Measurements from ENCODE around the gene GPHN. TPM values are rescaled to one million over a fixed set of nuclear protein-coding genes. Genes with fewer than 3 reads are reported as not detected.

The GPHN gene
- total RNA-seq, 1 donor from 2014 or later: 12.4 TPM

DNA sequence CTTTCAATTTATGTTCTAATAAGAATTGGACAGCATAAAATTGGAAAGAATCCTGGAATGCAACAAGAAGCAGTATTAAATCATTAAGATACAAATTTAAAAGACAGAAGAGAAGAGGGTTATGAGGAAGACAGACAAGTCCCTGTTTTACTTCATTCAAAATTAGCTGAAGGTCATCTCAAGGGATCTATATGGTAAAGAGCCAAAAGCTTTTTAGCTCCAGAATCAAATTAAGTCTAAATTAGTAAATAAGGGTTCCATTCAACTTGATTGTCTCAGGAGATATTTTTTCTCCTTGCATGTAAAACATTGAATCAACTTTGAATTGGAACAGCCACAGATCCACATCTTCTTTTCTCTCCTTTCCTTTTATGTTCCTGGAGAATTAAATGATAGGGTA, 14.2 kb upstream of the GPHN start:
- Mint-ChIP-seq H3K36me3 (ENCODE audit: low read depth) (no peaks in the 10 kb centered on the region), H3K4me1 (ENCODE audit: low read depth) (peaks cover 13% of the 10 kb centered on the region), H3K4me3 (ENCODE audit: unreplicated experiment) (no peak overlapping the region), H3K27me3 (ENCODE audit: low read depth) (no peaks in the 10 kb centered on the region), H3K27ac (ENCODE audit: unreplicated experiment) (no peak overlapping the region), H3K9me3 (ENCODE audit: low read depth) (no peaks in the 10 kb centered on the region)
- no peak for DNase-seq (ENCODE audit: low spot score)
- TF ChIP-seq, protein P1, sequence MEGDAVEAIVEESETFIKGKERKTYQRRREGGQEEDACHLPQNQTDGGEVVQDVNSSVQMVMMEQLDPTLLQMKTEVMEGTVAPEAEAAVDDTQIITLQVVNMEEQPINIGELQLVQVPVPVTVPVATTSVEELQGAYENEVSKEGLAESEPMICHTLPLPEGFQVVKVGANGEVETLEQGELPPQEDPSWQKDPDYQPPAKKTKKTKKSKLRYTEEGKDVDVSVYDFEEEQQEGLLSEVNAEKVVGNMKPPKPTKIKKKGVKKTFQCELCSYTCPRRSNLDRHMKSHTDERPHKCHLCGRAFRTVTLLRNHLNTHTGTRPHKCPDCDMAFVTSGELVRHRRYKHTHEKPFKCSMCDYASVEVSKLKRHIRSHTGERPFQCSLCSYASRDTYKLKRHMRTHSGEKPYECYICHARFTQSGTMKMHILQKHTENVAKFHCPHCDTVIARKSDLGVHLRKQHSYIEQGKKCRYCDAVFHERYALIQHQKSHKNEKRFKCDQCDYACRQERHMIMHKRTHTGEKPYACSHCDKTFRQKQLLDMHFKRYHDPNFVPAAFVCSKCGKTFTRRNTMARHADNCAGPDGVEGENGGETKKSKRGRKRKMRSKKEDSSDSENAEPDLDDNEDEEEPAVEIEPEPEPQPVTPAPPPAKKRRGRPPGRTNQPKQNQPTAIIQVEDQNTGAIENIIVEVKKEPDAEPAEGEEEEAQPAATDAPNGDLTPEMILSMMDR (IDR thresholded peaks at IDR 0.05): no peak

- TF ChIP-seq, protein P1 (IDR thresholded peaks at IDR 0.05): peak; percentile 92
- no peaks in the 10 kb centered on the region for H3K27me3 Mint-ChIP-seq (ENCODE audit: low read depth)
- peak overlapping the region; percentile 19 for H3K4me3 Mint-ChIP-seq (ENCODE audit: unreplicated experiment)
- H3K9me3 Mint-ChIP-seq (ENCODE audit: low read depth): no peaks in the 10 kb centered on the region
- H3K4me1 Mint-ChIP-seq (ENCODE audit: low read depth): peaks cover 13% of the 10 kb centered on the region
- peak overlapping the region; percentile 25 for H3K27ac Mint-ChIP-seq (ENCODE audit: unreplicated experiment)
- DNase-seq (ENCODE audit: low spot score): no peak
- no peaks in the 10 kb centered on the region for H3K36me3 Mint-ChIP-seq (ENCODE audit: low read depth)
These were observed 12.5 kb upstream of the GPHN start for GRCh38 chr14:66495218-66496098.

DNA sequence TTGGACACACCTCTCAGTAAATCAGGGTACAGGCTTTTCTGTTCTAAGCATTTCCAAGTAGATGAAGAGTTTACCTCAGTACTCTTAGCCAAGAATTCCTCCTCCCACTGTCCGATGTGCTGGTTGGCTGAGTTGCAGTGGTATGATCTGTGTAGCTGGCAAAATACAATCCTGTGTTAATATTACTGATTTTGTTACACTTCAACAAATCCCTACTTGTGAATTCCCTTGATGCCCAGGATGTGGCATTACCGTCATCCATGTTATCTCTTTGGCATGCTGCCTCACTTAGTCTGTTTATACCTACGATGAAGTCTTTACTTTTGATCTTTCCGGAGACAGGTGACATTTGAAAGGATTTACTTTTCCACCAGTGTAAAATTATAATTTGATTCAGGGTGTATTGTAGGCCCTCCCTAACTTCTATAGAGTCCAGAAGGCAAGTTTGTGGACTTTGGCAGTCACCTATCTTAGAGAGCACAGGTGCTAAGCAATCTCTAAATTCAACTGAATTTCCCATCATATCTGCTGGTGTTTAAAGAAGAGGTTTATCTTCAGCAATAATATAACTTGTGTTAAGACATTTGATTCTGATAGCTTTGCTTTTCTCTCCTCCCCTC, 11.6 kb upstream of the GPHN start:
- Mint-ChIP-seq H3K27ac (ENCODE audit: unreplicated experiment) (no peak overlapping the region), H3K4me3 (ENCODE audit: unreplicated experiment) (no peak overlapping the region), H3K9me3 (ENCODE audit: low read depth) (no peaks in the 10 kb centered on the region), H3K27me3 (ENCODE audit: low read depth) (no peaks in the 10 kb centered on the region), H3K4me1 (ENCODE audit: low read depth) (peaks cover 13% of the 10 kb centered on the region), H3K36me3 (ENCODE audit: low read depth) (no peaks in the 10 kb centered on the region)
- no peak for DNase-seq (ENCODE audit: low spot score)
- TF ChIP-seq, protein P1 (IDR thresholded peaks at IDR 0.05): no peak

- H3K27ac Mint-ChIP-seq (ENCODE audit: unreplicated experiment): no peak overlapping the region
- no peak overlapping the region for H3K4me3 Mint-ChIP-seq (ENCODE audit: unreplicated experiment)
- DNase-seq (ENCODE audit: low spot score): no peak
- TF ChIP-seq, protein P1 (IDR thresholded peaks at IDR 0.05): no peak
- H3K9me3 Mint-ChIP-seq (ENCODE audit: low read depth): no peaks in the 10 kb centered on the region
- peaks cover 13% of the 10 kb centered on the region for H3K4me1 Mint-ChIP-seq (ENCODE audit: low read depth)
- no peaks in the 10 kb centered on the region for H3K27me3 Mint-ChIP-seq (ENCODE audit: low read depth)
- no peaks in the 10 kb centered on the region for H3K36me3 Mint-ChIP-seq (ENCODE audit: low read depth)
These were observed 11.0 kb upstream of the GPHN start for GRCh38 chr14:66496911-66497310.

- no peak overlapping the region for H3K4me3 Mint-ChIP-seq (ENCODE audit: unreplicated experiment)
- H3K36me3 Mint-ChIP-seq (ENCODE audit: low read depth): no peaks in the 10 kb centered on the region
- DNase-seq (ENCODE audit: low spot score): no peak
- peaks cover 13% of the 10 kb centered on the region for H3K4me1 Mint-ChIP-seq (ENCODE audit: low read depth)
- TF ChIP-seq, protein P1 (IDR thresholded peaks at IDR 0.05): no peak
- H3K9me3 Mint-ChIP-seq (ENCODE audit: low read depth): no peaks in the 10 kb centered on the region
- H3K27me3 Mint-ChIP-seq (ENCODE audit: low read depth): no peaks in the 10 kb centered on the region
- no peak overlapping the region for H3K27ac Mint-ChIP-seq (ENCODE audit: unreplicated experiment)
These were observed 9.6 kb upstream of the GPHN start for GRCh38 chr14:66498311-66498710.
